Transverse colon (tissue), 4 donors: Measurements from ENCODE around the gene CFAP58. TPM values are rescaled to one million over a fixed set of nuclear protein-coding genes. Genes with fewer than 3 reads are reported as not detected.

Experiments used
- DNase-seq: peaks from one replicate; pipeline ENCODE4 v3.0.0-alpha.2; 2019
- H3K27ac ChIP-seq, 4 donors: fragments of 200-600 bp; sonication (generic); 2 replicates each; pipeline ENCODE4 v1.5.1; 2016 to 2018; ENCODE audit warnings: inconsistent platforms in 4 of 4
- H3K27me3 ChIP-seq: fragments of 200-600 bp; sonication (generic); 2 replicates; pipeline ENCODE4 v1.5.1; 2017; ENCODE audit warnings: inconsistent platforms
- H3K36me3 ChIP-seq, 4 donors: fragments of 200-600 bp; sonication (generic); 2 replicates each; pipeline ENCODE4 v1.5.1; 2017 to 2019; ENCODE audit warnings: inconsistent platforms in 4 of 4
- H3K4me1 ChIP-seq, 4 donors: fragments of 200-600 bp; sonication (generic); 2 replicates each; pipeline ENCODE4 v1.5.1; 2017 to 2020; ENCODE audit warnings: inconsistent platforms in 4 of 4
- H3K4me3 ChIP-seq, 4 donors: fragments of 200-600 bp; sonication (generic); 1 replicate in 1 of 4; 2 replicates in 3 of 4; pipeline versions ENCODE4 v1.5.1 to v1.6.1; 2017 to 2019; ENCODE audit warnings: inconsistent platforms in 4 of 4
- H3K9me3 ChIP-seq, 2 donors: fragments of 200-600 bp; sonication (generic); 2 replicates each; pipeline ENCODE4 v1.5.1; 2017 to 2019; ENCODE audit warnings: inconsistent platforms in 2 of 2
- EP300 ChIP-seq: sonication (generic); formaldehyde crosslinking; IDR thresholded peaks from one replicate; pipeline ENCODE4 v1.6.1; 2017; ENCODE audit warnings: antibody characterized with exemption, low read depth
- POLR2A ChIP-seq: fragments of 450-650 bp; IDR thresholded peaks from one replicate; pipeline ENCODE4 v1.6.1; 2016; ENCODE audit warnings: antibody characterized with exemption, mild to moderate bottlenecking, moderate library complexity
- POLR2AphosphoS5 ChIP-seq, 3 donors: sonication (generic); formaldehyde crosslinking; IDR thresholded peaks; one replicate each; pipeline ENCODE4 v1.6.1; 2016; ENCODE audit warnings: antibody characterized with exemption in 3 of 3
- WGBS, 2 donors: methylation state at CpG; one replicate each; pipeline ENCODE4 v1.1.5; 2018; ENCODE audit warnings: low coverage in 1 of 2; 5-methylcytosine and 5-hydroxymethylcytosine counted together
- in situ Hi-C, 4 donors: fragments of 200-750 bp; cut with MboI; loops; one replicate each; pipeline versions ENCODE4 v1.15.0 to v1.15.1; 2017; ENCODE audit warnings: low sequenced_read_pairs in 3 of 4, low pct_ligation_motif_present in 1 of 4, low pct_unique_long_range_greater_than_20kb in 1 of 4
- intact Hi-C: fragments of 100-400 bp; cut with DNase I; formaldehyde crosslinking; loops from one replicate; pipeline ENCODE4 v1.15.1; 2023; ENCODE audit warnings: low total_unique reads
- total RNA-seq, 4 donors: library from RNA; depleted of rRNA; stranded (reverse); fragments of >200 nt; gene quantifications; one replicate each; pipeline ENCODE4 v1.1.0, GENCODE V29; 2016
- TF ChIP-seq, protein P1 (sequence below), 5 experiments: fragments of 200-600 bp in 3 of 5; fragments of 450-650 bp in 2 of 5; sonication (generic) in 3 of 5; IDR thresholded peaks; 1 replicate in 2 of 5; 2 replicates in 3 of 5; pipeline ENCODE4 v1.5.1; 2016 to 2017; ENCODE audit warnings: antibody characterized with exemption in 5 of 5, inconsistent platforms in 3 of 5, mild to moderate bottlenecking in 2 of 5, moderate library complexity in 1 of 5

The CFAP58 gene
- total RNA-seq = under 1 TPM in 2 of 4 donors, not detected in 2; 0.16 to 0.27 TPM

GRCh38 chr10:104353325-104354048, at the start of gene CFAP58:
TSS of gene CFAP58 (plus strand) at chr10:104353833. CDS start at chr10:104353898, 65 bp downstream.
- intact Hi-C loops = loop anchor here (5.0 kb wide), 2 partner anchors 46 to 61 kb away; no protein-coding TSS in a partner anchor
- WGBS, 2 donors = 2 to 8% methylated on average over 8 to 43 of the region's 43 CpGs
- TF ChIP-seq, protein P1, sequence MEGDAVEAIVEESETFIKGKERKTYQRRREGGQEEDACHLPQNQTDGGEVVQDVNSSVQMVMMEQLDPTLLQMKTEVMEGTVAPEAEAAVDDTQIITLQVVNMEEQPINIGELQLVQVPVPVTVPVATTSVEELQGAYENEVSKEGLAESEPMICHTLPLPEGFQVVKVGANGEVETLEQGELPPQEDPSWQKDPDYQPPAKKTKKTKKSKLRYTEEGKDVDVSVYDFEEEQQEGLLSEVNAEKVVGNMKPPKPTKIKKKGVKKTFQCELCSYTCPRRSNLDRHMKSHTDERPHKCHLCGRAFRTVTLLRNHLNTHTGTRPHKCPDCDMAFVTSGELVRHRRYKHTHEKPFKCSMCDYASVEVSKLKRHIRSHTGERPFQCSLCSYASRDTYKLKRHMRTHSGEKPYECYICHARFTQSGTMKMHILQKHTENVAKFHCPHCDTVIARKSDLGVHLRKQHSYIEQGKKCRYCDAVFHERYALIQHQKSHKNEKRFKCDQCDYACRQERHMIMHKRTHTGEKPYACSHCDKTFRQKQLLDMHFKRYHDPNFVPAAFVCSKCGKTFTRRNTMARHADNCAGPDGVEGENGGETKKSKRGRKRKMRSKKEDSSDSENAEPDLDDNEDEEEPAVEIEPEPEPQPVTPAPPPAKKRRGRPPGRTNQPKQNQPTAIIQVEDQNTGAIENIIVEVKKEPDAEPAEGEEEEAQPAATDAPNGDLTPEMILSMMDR (IDR thresholded peaks at IDR 0.05) = peak; percentile 54 to 77 (median 69)
- TF ChIP-seq POLR2A (no peak), POLR2AphosphoS5 (IDR thresholded peaks at IDR 0.05) (no peak), EP300 (no peak)
- peak within 1 kb of the TSS in 2 of 4 donors; percentile 6 to 49 for H3K27ac ChIP-seq
- peaks cover 9 to 28% (median 12%) of the 10 kb centered on the region in 4 donors for H3K4me1 ChIP-seq
- H3K36me3 ChIP-seq = no peaks in the 10 kb centered on the region
- H3K9me3 ChIP-seq = no peaks in the 10 kb centered on the region
- DNase-seq = peak; percentile 96
- in situ Hi-C loops = loop anchor here in 1 of 4 donors (5.0 kb wide), 1 partner anchor 61 kb away; no protein-coding TSS in a partner anchor
- H3K27me3 ChIP-seq = no peaks in the 10 kb centered on the region
- H3K4me3 ChIP-seq = peak within 1 kb of the TSS in 3 of 4 donors; percentile 18 to 47 (median 30)

GRCh38 chr10:104304356-104304745, 49.3 kb upstream of the CFAP58 start:
- Histone ChIP-seq H3K4me3 (no peak overlapping the region), H3K4me1 (peaks cover 0 to 18% (median 7%) of the 10 kb centered on the region in 4 donors), H3K27ac (no peak overlapping the region), H3K36me3 (no peaks in the 10 kb centered on the region), H3K27me3 (no peaks in the 10 kb centered on the region), H3K9me3 (no peaks in the 10 kb centered on the region)
- in situ Hi-C loops = loop anchor here in 1 of 4 donors (5.0 kb wide), 1 partner anchor 43 kb away; no protein-coding TSS in a partner anchor
- WGBS, 2 donors = 85 to 100% methylated on average over 2 to 4 of the region's 4 CpGs
- TF ChIP-seq, protein P1 (IDR thresholded peaks at IDR 0.05) = no peak
- TF ChIP-seq POLR2A = no peak
- TF ChIP-seq POLR2AphosphoS5 (IDR thresholded peaks at IDR 0.05) = no peak
- TF ChIP-seq EP300 = no peak
- intact Hi-C loops = no loop called here
- no peak for DNase-seq

- Histone ChIP-seq H3K9me3 (no peaks in the 10 kb centered on the region), H3K4me3 (no peak overlapping the region), H3K36me3 (no peaks in the 10 kb centered on the region), H3K4me1 (peaks cover 0 to 18% (median 7%) of the 10 kb centered on the region in 4 donors), H3K27me3 (no peaks in the 10 kb centered on the region), H3K27ac (peak overlapping the region in 1 of 4 donors; percentile 19)
- in situ Hi-C loops = loop anchor here in 1 of 4 donors (5.0 kb wide), 1 partner anchor 42 kb away; no protein-coding TSS in a partner anchor
- TF ChIP-seq, protein P1 (IDR thresholded peaks at IDR 0.05) = no peak
- TF ChIP-seq POLR2AphosphoS5 (IDR thresholded peaks at IDR 0.05) (no peak), EP300 (no peak), POLR2A (no peak)
- intact Hi-C loops = loop anchor here (5.0 kb wide), 1 partner anchor 47 kb away; the partner anchor contains the start of gene CFAP58
- DNase-seq = no peak
- 66 to 68% methylated on average over 5 to 8 of the region's 8 CpGs for WGBS, 2 donors
Measured at GRCh38 chr10:104304927-104305326, 48.7 kb upstream of the CFAP58 start.

GRCh38 chr10:104306897-104307296, 46.7 kb upstream of the CFAP58 start:
- H3K9me3 ChIP-seq = no peaks in the 10 kb centered on the region
- no peaks in the 10 kb centered on the region for H3K36me3 ChIP-seq
- intact Hi-C loops = loop anchor here (5.0 kb wide), 1 partner anchor 45 kb away; the partner anchor contains the start of gene CFAP58
- in situ Hi-C loops = no loop called here
- H3K4me3 ChIP-seq = no peak overlapping the region
- no peak for DNase-seq
- no peaks in the 10 kb centered on the region for H3K27me3 ChIP-seq
- peaks cover 0 to 9% (median 0%) of the 10 kb centered on the region in 4 donors for H3K4me1 ChIP-seq
- no peak overlapping the region for H3K27ac ChIP-seq
- WGBS, 2 donors = 79% methylated on average over 3 of the region's 3 CpGs; no CpG with 5 or more reads in 1 of the 2 donors
- TF ChIP-seq EP300 (no peak), POLR2AphosphoS5 (IDR thresholded peaks at IDR 0.05) (no peak), POLR2A (no peak)
- TF ChIP-seq, protein P1 (IDR thresholded peaks at IDR 0.05) = no peak
